Spinal cord (tissue), 10 donors: ENCODE measurements around the gene MICALL1. TPM values are rescaled to one million over a fixed set of nuclear protein-coding genes. Genes with fewer than 3 reads are reported as not detected.
A peak's percentile ranks its signal among the peaks of the same experiment; 100 is the strongest.

Source experiments
- DNase-seq, 6 donors: peaks; one replicate each; pipeline versions ENCODE4 v3.0.0 to v3.0.0-alpha.2; 2013 to 2015; ENCODE audit warnings: low spot score in 6 of 6, low read depth in 4 of 6
- H3K27ac ChIP-seq: one replicate; pipeline ENCODE4 v1.5.1; 2013; ENCODE audit warnings: low read depth, low read length, control low read depth
- H3K27me3 ChIP-seq: one replicate; pipeline ENCODE4 v1.6.1; 2013; ENCODE audit warnings: low read length; ENCODE audit not compliant: control insufficient read depth, insufficient read depth
- H3K36me3 ChIP-seq: one replicate; pipeline ENCODE4 v1.6.1; 2013; ENCODE audit warnings: low read length; ENCODE audit not compliant: control insufficient read depth, insufficient read depth
- H3K4me1 ChIP-seq: one replicate; pipeline ENCODE4 v1.6.1; 2013; ENCODE audit warnings: low read length; ENCODE audit not compliant: control insufficient read depth, insufficient read depth
- H3K4me3 ChIP-seq: one replicate; pipeline ENCODE4 v1.5.1; 2013; ENCODE audit warnings: low read depth, low read length, control low read depth
- H3K9me3 ChIP-seq: one replicate; pipeline ENCODE4 v1.6.1; 2013; ENCODE audit warnings: low read length; ENCODE audit not compliant: control insufficient read depth, insufficient read depth
- WGBS: methylation state at CpG from one replicate; pipeline ENCODE4 v1.1.5; 2013; ENCODE audit warnings: missing lambda C conversion rate; ENCODE audit not compliant: insufficient coverage; 5-methylcytosine and 5-hydroxymethylcytosine counted together
- polyA plus RNA-seq, 2 donors: library from polyadenylated mRNA; unstranded; fragments of 120-200 nt; gene quantifications; one replicate each; pipeline ENCODE4 v1.2.1, GENCODE V29; 2013; ENCODE audit not compliant: insufficient read length in 2 of 2
- total RNA-seq, 2 donors: library from RNA; depleted of rRNA in 1 of 2; stranded (reverse); fragments of 120-200 nt in 1 of 2; fragments of >200 nt in 1 of 2; gene quantifications; one replicate each; pipeline versions ENCODE4 v1.2.3 to v1.2.4, GENCODE V29; 2013 to 2014
- donor health status: healthy.

The MICALL1 gene
- total and polyA plus RNA-seq, 4 donors: 16.1 to 50.1 (median 33.4) TPM

DNA sequence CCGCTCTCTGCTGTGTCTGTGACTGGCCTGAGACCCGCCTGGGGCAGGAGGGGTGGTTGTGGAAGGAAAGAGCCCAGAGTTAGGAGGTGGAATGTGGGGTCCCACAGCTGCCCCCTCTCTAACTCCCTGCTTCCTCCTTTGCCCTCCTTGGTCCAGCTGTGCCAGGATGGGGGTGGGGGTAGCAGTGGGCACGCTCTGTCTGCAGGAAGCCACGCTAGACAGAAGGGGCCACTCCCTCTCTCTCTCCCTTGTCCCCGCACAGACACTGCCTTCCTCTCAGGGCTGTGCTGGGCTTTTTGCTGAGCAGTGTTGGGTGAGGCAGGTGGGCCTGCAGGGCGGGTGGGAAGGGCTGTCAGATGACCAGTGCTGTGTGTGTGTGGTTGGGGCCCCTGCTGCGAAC is 80.3 kb downstream of the MICALL1 start:
- WGBS: no CpG with 5 or more reads among the region's 7 CpGs
- peak overlapping the region; percentile 48 for H3K4me3 ChIP-seq
- no peaks in the 10 kb centered on the region for H3K9me3 ChIP-seq
- peaks cover 54% of the 10 kb centered on the region for H3K4me1 ChIP-seq
- peak overlapping the region; percentile 96 for H3K27ac ChIP-seq
- peaks cover 72% of the 10 kb centered on the region for H3K36me3 ChIP-seq
- H3K27me3 ChIP-seq: no peaks in the 10 kb centered on the region
- peak in 1 of 6 donors; percentile 19 for DNase-seq

DNA sequence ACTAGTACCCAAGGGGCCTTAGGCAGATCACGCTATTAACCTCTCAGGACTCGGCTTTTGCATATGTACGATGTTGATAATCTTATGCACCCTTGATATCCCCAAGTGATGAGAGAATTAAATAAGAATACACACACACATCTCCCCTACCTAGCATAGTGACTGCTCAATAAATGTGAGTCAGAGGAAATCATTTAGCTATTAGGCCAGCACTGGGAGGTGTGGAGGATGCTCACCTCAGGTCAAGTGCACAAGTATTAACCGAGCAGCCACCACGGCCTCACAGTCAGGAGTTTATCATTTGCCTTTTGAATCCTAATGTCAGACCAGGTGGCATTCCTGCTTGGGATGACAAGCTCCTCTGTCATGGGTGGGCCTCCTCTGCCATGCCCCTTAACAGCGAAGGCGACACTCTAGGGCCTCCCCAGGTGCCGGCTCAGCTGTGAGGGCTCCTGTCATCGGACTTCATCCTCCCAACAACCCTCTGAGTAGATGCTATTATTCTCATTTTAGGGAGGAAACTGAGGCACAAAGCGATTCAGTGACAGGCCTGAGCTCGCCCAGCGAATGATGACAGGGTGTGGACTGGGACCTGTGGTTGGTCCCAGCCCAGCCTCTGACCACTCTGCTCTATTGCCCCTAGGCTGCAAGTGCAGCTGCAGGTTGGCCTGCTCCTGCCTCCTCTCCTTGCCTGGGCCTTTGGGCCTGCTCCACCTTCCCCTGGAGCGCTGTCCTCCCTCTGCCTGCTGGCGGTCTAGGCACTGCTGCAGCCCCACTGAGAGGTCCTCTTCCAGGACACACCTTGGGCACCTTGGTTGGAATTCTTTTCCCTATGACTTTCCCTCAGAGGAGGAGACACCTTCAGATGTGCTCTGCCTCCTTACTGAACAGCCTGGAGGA is 83.3 kb downstream of the MICALL1 start:
- WGBS: 85% methylated on average over 9 of the region's 14 CpGs
- H3K27me3 ChIP-seq: no peaks in the 10 kb centered on the region
- DNase-seq: no peak
- H3K4me1 ChIP-seq: peaks cover 58% of the 10 kb centered on the region
- H3K36me3 ChIP-seq: peaks cover 59% of the 10 kb centered on the region
- H3K4me3 ChIP-seq: peak overlapping the region; percentile 24
- no peaks in the 10 kb centered on the region for H3K9me3 ChIP-seq
- peak overlapping the region; percentile 33 for H3K27ac ChIP-seq

DNA sequence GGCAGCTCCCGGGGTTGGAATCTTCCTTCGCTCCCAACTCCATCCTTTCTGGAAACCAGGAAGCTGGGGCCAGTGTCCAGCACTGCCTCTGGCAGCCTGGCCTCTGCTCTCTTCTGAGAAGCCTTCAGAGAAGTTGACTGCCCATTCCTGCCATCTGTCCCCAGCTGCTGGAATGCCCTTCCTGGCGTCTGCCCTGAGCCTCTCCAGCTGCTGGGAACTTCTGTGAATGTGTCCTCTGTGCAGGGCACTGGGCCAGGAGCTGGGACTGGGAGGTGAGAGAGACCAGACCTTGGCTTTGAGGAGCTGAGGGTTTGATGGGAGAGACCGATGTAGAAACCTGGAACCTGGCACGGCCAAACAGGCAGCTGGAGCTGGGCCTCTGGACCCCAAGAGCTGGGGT is 84.2 kb downstream of the MICALL1 start:
- no peak for DNase-seq
- H3K4me3 ChIP-seq: no peak overlapping the region
- H3K9me3 ChIP-seq: no peaks in the 10 kb centered on the region
- 75% methylated on average over 5 of the region's 5 CpGs for WGBS
- peaks cover 52% of the 10 kb centered on the region for H3K36me3 ChIP-seq
- peak overlapping the region; percentile 10 for H3K27ac ChIP-seq
- no peaks in the 10 kb centered on the region for H3K27me3 ChIP-seq
- H3K4me1 ChIP-seq: peaks cover 53% of the 10 kb centered on the region

DNA sequence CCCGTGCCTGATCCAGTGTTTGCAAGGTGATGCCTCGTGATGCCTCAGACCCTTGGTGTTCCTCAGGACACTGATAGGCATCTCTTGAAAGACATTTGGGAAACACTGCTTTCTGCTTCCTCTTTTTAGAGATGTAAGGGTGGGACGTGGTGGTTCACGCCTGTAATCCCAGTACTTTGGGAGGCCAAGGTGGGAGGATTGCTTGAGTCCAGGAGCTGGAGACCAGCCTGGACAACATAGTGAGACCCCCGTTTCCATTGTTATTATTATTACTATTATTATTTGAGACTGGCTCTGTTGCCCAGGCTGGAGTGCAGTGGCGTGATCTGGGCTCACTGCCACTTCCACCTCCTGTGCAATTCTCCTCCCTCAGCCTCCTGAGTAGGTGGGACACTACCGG is 84.8 kb downstream of the MICALL1 start:
- DNase-seq: no peak
- Histone ChIP-seq H3K27me3 (no peaks in the 10 kb centered on the region), H3K4me3 (no peak overlapping the region), H3K27ac (peak overlapping the region; percentile 10), H3K9me3 (no peaks in the 10 kb centered on the region), H3K36me3 (peaks cover 46% of the 10 kb centered on the region), H3K4me1 (peaks cover 53% of the 10 kb centered on the region)
- 90% methylated on average over 2 of the region's 7 CpGs for WGBS

DNA sequence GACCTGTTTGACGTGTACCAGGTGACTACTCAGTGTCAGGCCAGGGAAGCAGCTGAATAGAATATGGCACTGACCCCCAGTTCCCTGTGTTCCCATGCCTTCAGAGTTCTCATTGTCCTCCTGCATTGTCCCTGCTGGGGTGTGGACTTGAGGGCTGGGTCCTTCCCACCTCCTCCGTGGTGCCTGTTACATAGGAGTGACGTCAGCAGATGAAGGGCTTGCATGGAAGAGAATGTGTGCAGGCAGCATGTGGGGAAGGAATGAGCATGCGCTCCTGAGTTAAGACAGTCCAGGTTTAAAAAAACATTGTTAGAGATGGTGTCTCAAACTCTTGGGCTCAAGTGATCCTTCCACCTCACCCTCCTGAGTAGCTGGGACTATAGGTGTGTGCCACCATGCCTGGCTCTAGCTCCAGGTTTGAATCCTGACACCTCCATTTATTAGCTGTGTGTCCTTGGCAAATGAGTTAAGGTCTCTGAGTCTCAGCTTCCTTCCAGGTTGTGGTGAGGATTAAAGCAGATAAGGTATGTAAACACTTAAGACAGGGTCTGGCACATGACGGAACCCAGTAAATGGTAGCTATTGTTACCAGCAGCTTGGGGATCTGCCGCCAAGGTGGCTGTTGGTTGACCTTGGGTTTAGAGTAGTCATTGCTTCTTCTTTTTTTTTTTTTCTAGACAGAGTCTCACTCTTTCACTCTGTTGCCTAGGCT is 85.8 kb downstream of the MICALL1 start:
- no peak for DNase-seq
- Histone ChIP-seq H3K4me3 (no peak overlapping the region), H3K27me3 (no peaks in the 10 kb centered on the region), H3K27ac (no peak overlapping the region), H3K4me1 (peaks cover 54% of the 10 kb centered on the region), H3K9me3 (no peaks in the 10 kb centered on the region), H3K36me3 (peaks cover 46% of the 10 kb centered on the region)
- 64% methylated on average over 3 of the region's 6 CpGs for WGBS

Other genes with a start within 250 kb of the MICALL1 start
- 10 to 100 TPM; 44.1 to 44.3 TPM for gene PDXP, start 247.6 kb upstream of the MICALL1 start, total RNA-seq
- 100 to 1,000 TPM; 118 to 121 TPM for gene PDXP, start 247.6 kb upstream of the MICALL1 start, polyA plus RNA-seq
- 1,000 to 10,000 TPM in 1 of 2 donors, 100 to 1,000 TPM in 1; 572 to 1,031 TPM for gene LGALS1, start 230.7 kb upstream of the MICALL1 start, total RNA-seq
- gene LGALS1, start 230.7 kb upstream of the MICALL1 start, polyA plus RNA-seq: 100 to 1,000 TPM; 373 to 592 TPM
- gene NOL12, start 220.0 kb upstream of the MICALL1 start, total RNA-seq: 10 to 100 TPM; 12.2 to 28.4 TPM
- gene NOL12, start 220.0 kb upstream of the MICALL1 start, polyA plus RNA-seq: 10 to 100 TPM; 39.3 to 40.6 TPM
- gene TRIOBP, start 209.2 kb upstream of the MICALL1 start, total RNA-seq: 10 to 100 TPM; 32.3 to 58.9 TPM
- 10 to 100 TPM; 52.8 to 72.9 TPM for gene TRIOBP, start 209.2 kb upstream of the MICALL1 start, polyA plus RNA-seq
- gene GCAT, start 98.4 kb upstream of the MICALL1 start, total RNA-seq: 10 to 100 TPM; 22.2 to 23.0 TPM
- 10 to 100 TPM; 24.6 to 27.5 TPM for gene GCAT, start 98.4 kb upstream of the MICALL1 start, polyA plus RNA-seq
- gene GALR3, start 82.9 kb upstream of the MICALL1 start, total RNA-seq: not detected
- not detected for gene GALR3, start 82.9 kb upstream of the MICALL1 start, polyA plus RNA-seq
- 10 to 100 TPM; 10.1 to 24.9 TPM for gene ANKRD54, start 62.0 kb upstream of the MICALL1 start, total RNA-seq
- 10 to 100 TPM; 42.9 to 43.2 TPM for gene ANKRD54, start 62.0 kb upstream of the MICALL1 start, polyA plus RNA-seq
- gene EIF3L, start 56.9 kb upstream of the MICALL1 start, total RNA-seq: 100 to 1,000 TPM; 347 to 814 TPM
- 100 to 1,000 TPM; 590 to 635 TPM for gene EIF3L, start 56.9 kb upstream of the MICALL1 start, polyA plus RNA-seq
- 1 to 10 TPM in 1 of 2 donors, under 1 TPM in 1; 0.69 to 1.7 TPM for gene C22orf23, start 47.3 kb downstream of the MICALL1 start, total RNA-seq
- 10 to 100 TPM; 15.1 to 18.8 TPM for gene C22orf23, start 47.3 kb downstream of the MICALL1 start, polyA plus RNA-seq
- gene POLR2F, start 47.4 kb downstream of the MICALL1 start, total RNA-seq: 100 to 1,000 TPM in 1 of 2 donors, 10 to 100 TPM in 1; 24.3 to 102 TPM
- gene POLR2F, start 47.4 kb downstream of the MICALL1 start, polyA plus RNA-seq: 100 to 1,000 TPM; 120 to 125 TPM
- 10 to 100 TPM; 28.8 to 41.4 TPM for gene SOX10, start 78.3 kb downstream of the MICALL1 start, total RNA-seq
- 100 to 1,000 TPM; 264 to 304 TPM for gene SOX10, start 78.3 kb downstream of the MICALL1 start, polyA plus RNA-seq
- gene PICK1, start 151.1 kb downstream of the MICALL1 start, total RNA-seq: 10 to 100 TPM; 21.7 to 37.0 TPM
- 10 to 100 TPM; 32.8 to 48.6 TPM for gene PICK1, start 151.1 kb downstream of the MICALL1 start, polyA plus RNA-seq
- gene SLC16A8, start 177.9 kb downstream of the MICALL1 start, total RNA-seq: 1 to 10 TPM; 2.0 to 6.8 TPM
- 1 to 10 TPM; 4.6 to 7.9 TPM for gene SLC16A8, start 177.9 kb downstream of the MICALL1 start, polyA plus RNA-seq
- gene BAIAP2L2, start 204.4 kb downstream of the MICALL1 start, total RNA-seq: under 1 TPM; 0.10 to 0.88 TPM
- 10 to 100 TPM in 1 of 2 donors, 1 to 10 TPM in 1; 8.2 to 11.3 TPM for gene BAIAP2L2, start 204.4 kb downstream of the MICALL1 start, polyA plus RNA-seq